ENCODE data around the gene MRPL18.

Gene MRPL18

GRCh38 chr6:159804504-159804903 lies 14.2 kb downstream of the MRPL18 start:
- WGBS (ENCODE audit: insufficient coverage) = 100% methylated on average over 9 of the region's 10 CpGs
- ChIA-PET POLR2A (interaction anchor here (0.7 kb wide), 1 partner anchor 13 kb away, joined by 4 read pairs; no protein-coding TSS in a partner anchor), CTCF (interaction anchor here (0.9 kb wide), 1 partner anchor 8 kb away, joined by 3 read pairs; no protein-coding TSS in a partner anchor)
- Histone ChIP-seq H3K36me3 (ENCODE audit: control insufficient read depth in 4 of 4, insufficient read depth in 4 of 4, low read length in 3 of 4) (peaks cover 0 to 8% (median 5%) of the 10 kb centered on the region in 4 experiments), H3K4me3 (ENCODE audit: control insufficient read depth in 1 of 7, extremely low read depth in 1 of 7, insufficient read depth in 4 of 7, low read depth in 2 of 7, low read length in 6 of 7) (no peak overlapping the region), H3K4me1 (ENCODE audit: control extremely low read depth in 1 of 4, control insufficient read depth in 4 of 4, insufficient read depth in 4 of 4, low read length in 3 of 4) (peaks cover 0 to 9% (median 0%) of the 10 kb centered on the region in 4 experiments), H3K27ac (ENCODE audit: insufficient read depth in 1 of 2, low read depth in 1 of 2, low read length in 2 of 2, poor library complexity in 1 of 2, severe bottlenecking in 2 of 2) (no peak overlapping the region), H3K27me3 (replicated peaks in 2 of 5; ENCODE audit: control insufficient read depth in 4 of 5, insufficient read depth in 5 of 5, low read length in 4 of 5) (no peaks in the 10 kb centered on the region), H3K9me3 (ENCODE audit: control extremely low read depth in 1 of 5, control insufficient read depth in 4 of 5, insufficient read depth in 2 of 5, low read depth in 1 of 5, low read length in 4 of 5) (no peaks in the 10 kb centered on the region)
- no peak for DNase-seq

GRCh38 chr6:159805440-159806020 lies 15.3 kb downstream of the MRPL18 start:
- Histone ChIP-seq H3K27me3 (replicated peaks in 2 of 5; ENCODE audit: control insufficient read depth in 4 of 5, insufficient read depth in 5 of 5, low read length in 4 of 5) (no peaks in the 10 kb centered on the region), H3K9me3 (ENCODE audit: control extremely low read depth in 1 of 5, control insufficient read depth in 4 of 5, insufficient read depth in 2 of 5, low read depth in 1 of 5, low read length in 4 of 5) (no peaks in the 10 kb centered on the region), H3K4me1 (ENCODE audit: control extremely low read depth in 1 of 4, control insufficient read depth in 4 of 4, insufficient read depth in 4 of 4, low read length in 3 of 4) (peaks cover 0 to 9% (median 0%) of the 10 kb centered on the region in 4 experiments), H3K27ac (ENCODE audit: insufficient read depth in 1 of 2, low read depth in 1 of 2, low read length in 2 of 2, poor library complexity in 1 of 2, severe bottlenecking in 2 of 2) (no peak overlapping the region), H3K4me3 (ENCODE audit: control insufficient read depth in 1 of 7, extremely low read depth in 1 of 7, insufficient read depth in 4 of 7, low read depth in 2 of 7, low read length in 6 of 7) (no peak overlapping the region), H3K36me3 (ENCODE audit: control insufficient read depth in 4 of 4, insufficient read depth in 4 of 4, low read length in 3 of 4) (no peaks in the 10 kb centered on the region)
- CTCF ChIA-PET = interaction anchor here (0.9 to 1.3 kb wide), 2 partner anchors 9 to 49 kb away, joined by 3 read pairs; no protein-coding TSS in a partner anchor
- 95% methylated on average over 5 of the region's 6 CpGs for WGBS (ENCODE audit: insufficient coverage)
- no peak for DNase-seq
- POLR2A ChIA-PET = no interaction called here

GRCh38 chr6:159806021-159806458 lies 15.8 kb downstream of the MRPL18 start:
- Histone ChIP-seq H3K4me3 (ENCODE audit: control insufficient read depth in 1 of 7, extremely low read depth in 1 of 7, insufficient read depth in 4 of 7, low read depth in 2 of 7, low read length in 6 of 7) (no peak overlapping the region), H3K9me3 (ENCODE audit: control extremely low read depth in 1 of 5, control insufficient read depth in 4 of 5, insufficient read depth in 2 of 5, low read depth in 1 of 5, low read length in 4 of 5) (no peaks in the 10 kb centered on the region), H3K27me3 (replicated peaks in 2 of 5; ENCODE audit: control insufficient read depth in 4 of 5, insufficient read depth in 5 of 5, low read length in 4 of 5) (no peaks in the 10 kb centered on the region), H3K4me1 (ENCODE audit: control extremely low read depth in 1 of 4, control insufficient read depth in 4 of 4, insufficient read depth in 4 of 4, low read length in 3 of 4) (peaks cover 0 to 9% (median 0%) of the 10 kb centered on the region in 4 experiments), H3K27ac (ENCODE audit: insufficient read depth in 1 of 2, low read depth in 1 of 2, low read length in 2 of 2, poor library complexity in 1 of 2, severe bottlenecking in 2 of 2) (no peak overlapping the region), H3K36me3 (ENCODE audit: control insufficient read depth in 4 of 4, insufficient read depth in 4 of 4, low read length in 3 of 4) (no peaks in the 10 kb centered on the region)
- no peak for DNase-seq
- ChIA-PET POLR2A (no interaction called here), CTCF (interaction anchor here (1.3 to 1.6 kb wide), 2 partner anchors 16 to 49 kb away, joined by 3 to 4 read pairs; no protein-coding TSS in a partner anchor)
- WGBS (ENCODE audit: insufficient coverage) = 97% methylated on average over 9 of the region's 9 CpGs

- Histone ChIP-seq H3K9me3 (ENCODE audit: control extremely low read depth in 1 of 5, control insufficient read depth in 4 of 5, insufficient read depth in 2 of 5, low read depth in 1 of 5, low read length in 4 of 5) (no peaks in the 10 kb centered on the region), H3K4me1 (ENCODE audit: control extremely low read depth in 1 of 4, control insufficient read depth in 4 of 4, insufficient read depth in 4 of 4, low read length in 3 of 4) (peaks cover 0 to 9% (median 0%) of the 10 kb centered on the region in 4 experiments), H3K27ac (ENCODE audit: insufficient read depth in 1 of 2, low read depth in 1 of 2, low read length in 2 of 2, poor library complexity in 1 of 2, severe bottlenecking in 2 of 2) (no peak overlapping the region), H3K36me3 (ENCODE audit: control insufficient read depth in 4 of 4, insufficient read depth in 4 of 4, low read length in 3 of 4) (no peaks in the 10 kb centered on the region), H3K27me3 (replicated peaks in 2 of 5; ENCODE audit: control insufficient read depth in 4 of 5, insufficient read depth in 5 of 5, low read length in 4 of 5) (no peaks in the 10 kb centered on the region), H3K4me3 (ENCODE audit: control insufficient read depth in 1 of 7, extremely low read depth in 1 of 7, insufficient read depth in 4 of 7, low read depth in 2 of 7, low read length in 6 of 7) (no peak overlapping the region)
- WGBS (ENCODE audit: insufficient coverage) = 100% methylated on average over 4 of the region's 5 CpGs
- ChIA-PET POLR2A (no interaction called here), CTCF (interaction anchor here (1.6 kb wide), 1 partner anchor 15 kb away, joined by 4 read pairs; no protein-coding TSS in a partner anchor)
- no peak for DNase-seq
These were observed 17.0 kb downstream of the MRPL18 start for GRCh38 chr6:159807150-159807858.

GRCh38 chr6:159808647-159809046 lies 18.4 kb downstream of the MRPL18 start:
- DNase-seq = no peak
- ChIA-PET CTCF (interaction anchor here (1.5 kb wide), 1 partner anchor 9 kb away, joined by 7 read pairs; no protein-coding TSS in a partner anchor), POLR2A (interaction anchor here (0.6 kb wide), 1 partner anchor 115 kb away, joined by 3 read pairs; no protein-coding TSS in a partner anchor)
- 100% methylated on average over 3 of the region's 6 CpGs for WGBS (ENCODE audit: insufficient coverage)
- no peak overlapping the region for H3K27ac ChIP-seq (ENCODE audit: insufficient read depth in 1 of 2, low read depth in 1 of 2, low read length in 2 of 2, poor library complexity in 1 of 2, severe bottlenecking in 2 of 2)
- no peaks in the 10 kb centered on the region for H3K27me3 ChIP-seq (replicated peaks in 2 of 5; ENCODE audit: control insufficient read depth in 4 of 5, insufficient read depth in 5 of 5, low read length in 4 of 5)
- no peaks in the 10 kb centered on the region for H3K9me3 ChIP-seq (ENCODE audit: control extremely low read depth in 1 of 5, control insufficient read depth in 4 of 5, insufficient read depth in 2 of 5, low read depth in 1 of 5, low read length in 4 of 5)
- peaks cover 0 to 9% (median 0%) of the 10 kb centered on the region in 4 experiments for H3K4me1 ChIP-seq (ENCODE audit: control extremely low read depth in 1 of 4, control insufficient read depth in 4 of 4, insufficient read depth in 4 of 4, low read length in 3 of 4)
- no peak overlapping the region for H3K4me3 ChIP-seq (ENCODE audit: control insufficient read depth in 1 of 7, extremely low read depth in 1 of 7, insufficient read depth in 4 of 7, low read depth in 2 of 7, low read length in 6 of 7)
- no peaks in the 10 kb centered on the region for H3K36me3 ChIP-seq (ENCODE audit: control insufficient read depth in 4 of 4, insufficient read depth in 4 of 4, low read length in 3 of 4)

- no peak overlapping the region for H3K27ac ChIP-seq (ENCODE audit: insufficient read depth in 1 of 2, low read depth in 1 of 2, low read length in 2 of 2, poor library complexity in 1 of 2, severe bottlenecking in 2 of 2)
- H3K4me1 ChIP-seq (ENCODE audit: control extremely low read depth in 1 of 4, control insufficient read depth in 4 of 4, insufficient read depth in 4 of 4, low read length in 3 of 4) = peaks cover 0 to 9% (median 0%) of the 10 kb centered on the region in 4 experiments
- ChIA-PET POLR2A (interaction anchor here (0.6 kb wide), 1 partner anchor 116 kb away, joined by 3 read pairs; no protein-coding TSS in a partner anchor), CTCF (interaction anchor here (1.5 kb wide), 1 partner anchor 9 kb away, joined by 7 read pairs; no protein-coding TSS in a partner anchor)
- no peaks in the 10 kb centered on the region for H3K27me3 ChIP-seq (replicated peaks in 2 of 5; ENCODE audit: control insufficient read depth in 4 of 5, insufficient read depth in 5 of 5, low read length in 4 of 5)
- H3K4me3 ChIP-seq (ENCODE audit: control insufficient read depth in 1 of 7, extremely low read depth in 1 of 7, insufficient read depth in 4 of 7, low read depth in 2 of 7, low read length in 6 of 7) = no peak overlapping the region
- no peaks in the 10 kb centered on the region for H3K9me3 ChIP-seq (ENCODE audit: control extremely low read depth in 1 of 5, control insufficient read depth in 4 of 5, insufficient read depth in 2 of 5, low read depth in 1 of 5, low read length in 4 of 5)
- DNase-seq = no peak
- H3K36me3 ChIP-seq (ENCODE audit: control insufficient read depth in 4 of 4, insufficient read depth in 4 of 4, low read length in 3 of 4) = no peaks in the 10 kb centered on the region
- WGBS (ENCODE audit: insufficient coverage) = 100% methylated on average over 1 of the region's 4 CpGs
These were observed 18.9 kb downstream of the MRPL18 start for GRCh38 chr6:159809149-159809548.

- no peak overlapping the region for H3K27ac ChIP-seq (ENCODE audit: insufficient read depth in 1 of 2, low read depth in 1 of 2, low read length in 2 of 2, poor library complexity in 1 of 2, severe bottlenecking in 2 of 2)
- H3K27me3 ChIP-seq (replicated peaks in 2 of 5; ENCODE audit: control insufficient read depth in 4 of 5, insufficient read depth in 5 of 5, low read length in 4 of 5) = no peaks in the 10 kb centered on the region
- DNase-seq = no peak
- POLR2A ChIA-PET = no interaction called here
- CTCF ChIA-PET = interaction anchor here (1.5 kb wide), 1 partner anchor 20 kb away, joined by 3 read pairs; no protein-coding TSS in a partner anchor
- H3K4me1 ChIP-seq (ENCODE audit: control extremely low read depth in 1 of 4, control insufficient read depth in 4 of 4, insufficient read depth in 4 of 4, low read length in 3 of 4) = peaks cover 0 to 14% (median 9%) of the 10 kb centered on the region in 4 experiments
- H3K36me3 ChIP-seq (ENCODE audit: control insufficient read depth in 4 of 4, insufficient read depth in 4 of 4, low read length in 3 of 4) = no peaks in the 10 kb centered on the region
- H3K9me3 ChIP-seq (ENCODE audit: control extremely low read depth in 1 of 5, control insufficient read depth in 4 of 5, insufficient read depth in 2 of 5, low read depth in 1 of 5, low read length in 4 of 5) = no peaks in the 10 kb centered on the region
- WGBS (ENCODE audit: insufficient coverage) = 86% methylated on average over 9 of the region's 9 CpGs
- no peak overlapping the region for H3K4me3 ChIP-seq (ENCODE audit: control insufficient read depth in 1 of 7, extremely low read depth in 1 of 7, insufficient read depth in 4 of 7, low read depth in 2 of 7, low read length in 6 of 7)
These were observed 23.5 kb downstream of the MRPL18 start for GRCh38 chr6:159813781-159814180.

Measured in common myeloid progenitor, CD34-positive (primary cell).